PFSK-1 (cell line): ENCODE measurements around the gene FADD.

ENCODE experiments used
- FOXP2 ChIP-seq: optimal IDR thresholded peaks from 2 replicates; pipeline ENCODE3; 2011; ENCODE audit warnings: borderline replicate concordance, control low read depth, inconsistent platforms; ENCODE audit not compliant: insufficient read depth; ENCODE audit errors: extremely low read length, extremely low read depth
- POLR2AphosphoS5 ChIP-seq: IDR thresholded peaks from 2 replicates; pipeline ENCODE4 v1.6.1; 2012; ENCODE audit warnings: low read depth, mild to moderate bottlenecking, control low read depth, low read length, moderate library complexity
- REST ChIP-seq, 2 experiments: IDR thresholded peaks; 2 replicates each; pipeline versions ENCODE4 v1.6.1 to v1.8.0; 2011 to 2012; ENCODE audit warnings: low read depth in 2 of 2, low read length in 2 of 2, control low read depth in 1 of 2, inconsistent platforms in 1 of 2, mild to moderate bottlenecking in 1 of 2, moderate library complexity in 1 of 2; ENCODE audit not compliant: insufficient read depth in 1 of 2
- SIN3A ChIP-seq: IDR thresholded peaks from 2 replicates; pipeline ENCODE4 v1.6.1; 2012; ENCODE audit warnings: mild to moderate bottlenecking, low read length, moderate library complexity, borderline replicate concordance; ENCODE audit not compliant: insufficient read depth
- TAF1 ChIP-seq: IDR thresholded peaks from 2 replicates; pipeline ENCODE4 v1.6.1; 2012; ENCODE audit warnings: low read length, control low read depth, borderline replicate concordance; ENCODE audit not compliant: insufficient read depth

FADD gene

GRCh38 chr11:70247710-70248072 lies 44.6 kb downstream of the FADD start:
- TF ChIP-seq POLR2AphosphoS5: no peak
- TF ChIP-seq TAF1: no peak
- no peak for TF ChIP-seq FOXP2
- TF ChIP-seq SIN3A: no peak
- no peak for TF ChIP-seq REST (IDR thresholded peaks at IDR 0.05; ENCODE audit: insufficient read depth in 1 of 2, low read depth in 2 of 2, low read length in 2 of 2)

- TF ChIP-seq TAF1 (no peak), POLR2AphosphoS5 (no peak), FOXP2 (no peak), SIN3A (no peak), REST (IDR thresholded peaks at IDR 0.05; ENCODE audit: insufficient read depth in 1 of 2, low read depth in 2 of 2, low read length in 2 of 2) (no peak)
Observed at GRCh38 chr11:70250876-70251658, 48.0 kb downstream of the FADD start.

- no peak for TF ChIP-seq REST (IDR thresholded peaks at IDR 0.05; ENCODE audit: insufficient read depth in 1 of 2, low read depth in 2 of 2, low read length in 2 of 2)
- no peak for TF ChIP-seq FOXP2
- TF ChIP-seq POLR2AphosphoS5: no peak
- no peak for TF ChIP-seq SIN3A
- no peak for TF ChIP-seq TAF1
Observed at GRCh38 chr11:70251659-70252321, 48.7 kb downstream of the FADD start.

GRCh38 chr11:70252844-70253243 lies 49.7 kb downstream of the FADD start:
- TF ChIP-seq TAF1 (no peak), SIN3A (no peak), POLR2AphosphoS5 (no peak), FOXP2 (no peak), REST (IDR thresholded peaks at IDR 0.05; ENCODE audit: insufficient read depth in 1 of 2, low read depth in 2 of 2, low read length in 2 of 2) (no peak)
